HepG2 (cell line): ENCODE data around the gene GHRH. TPM values are rescaled to one million over a fixed set of nuclear protein-coding genes. Genes with fewer than 3 reads are reported as not detected.
A peak's percentile ranks its signal among the peaks of the same experiment; 100 is the strongest.

Experiments
- ATAC-seq: fragments of 200-7000 bp; cut with Tn5 transposase; 3 replicates; pipeline ENCODE4 v1.9.1; 2020; ENCODE audit warnings: mild to moderate bottlenecking, moderate library complexity
- BruUV-seq: library from RNA; stranded (reverse); fragments of 400-500 nt; replicated peaks from 2 replicates; lab custom pipeline; 2021; lab: Mats Ljungman, UMichigan
- CTCF ChIA-PET: fragments of 300-600 bp; formaldehyde crosslinking; extraction: SDS; loops from one replicate; lab custom pipeline; 2021; ENCODE audit warnings: low total read pairs, inconsistent platforms, low intra/inter-chr PET ratio; lab: Yijun Ruan, JAX
- POLR2A ChIA-PET: fragments of 350-600 bp; sonication (Branson Sonifier 250); formaldehyde crosslinking; loops from one replicate; lab custom pipeline; 2020; ENCODE audit warnings: antibody characterized with exemption, inconsistent platforms; lab: Yijun Ruan, JAX
- DNase-seq: peaks from one replicate; pipeline ENCODE4 v3.0.0-alpha.2; 2015; ENCODE audit warnings: low spot score
- FAIRE-seq: peaks from 3 replicates; lab custom pipeline; 2011; peaks lifted over from hg19 to GRCh38; lab: Jason Lieb, UNC
- H2AFZ ChIP-seq: one replicate; pipeline ENCODE4 v1.6.1; 2011; ENCODE audit warnings: low read length, inconsistent platforms
- H3K27ac ChIP-seq: fragments of 300-600 bp; 3 replicates; pipeline ENCODE4 v1.8.0; 2011; ENCODE audit warnings: mixed run types, mild to moderate bottlenecking, mixed read lengths, low read length, inconsistent platforms; ENCODE audit not compliant: insufficient read depth; ENCODE audit errors: extremely low read length
- H3K27me3 ChIP-seq, 2 experiments: fragments of 200-600 bp in 1 of 2; 2 replicates in 1 of 2; 3 replicates in 1 of 2; pipeline versions ENCODE4 v1.6.0 to v1.8.0; 2011; ENCODE audit warnings: low read length in 2 of 2, mild to moderate bottlenecking in 2 of 2, moderate library complexity in 2 of 2, inconsistent platforms in 1 of 2; ENCODE audit not compliant: insufficient read depth in 2 of 2, control insufficient read depth in 1 of 2
- H3K36me3 ChIP-seq, 2 experiments: fragments of 200-600 bp in 1 of 2; replicated peaks in 1 of 2; 2 replicates in 1 of 2; 3 replicates in 1 of 2; pipeline versions ENCODE4 v1.5.1 to v1.8.0; 2011; ENCODE audit warnings: low read length in 2 of 2, inconsistent platforms in 1 of 2; ENCODE audit not compliant: insufficient read depth in 2 of 2, control insufficient read depth in 1 of 2
- H3K4me1 ChIP-seq: 2 replicates; pipeline ENCODE4 v1.5.1; 2012; ENCODE audit warnings: low read length, inconsistent platforms; ENCODE audit not compliant: insufficient read depth
- H3K4me2 ChIP-seq: 2 replicates; pipeline ENCODE4 v1.6.0; 2011; ENCODE audit warnings: low read depth, low read length, inconsistent platforms
- H3K4me3 ChIP-seq, 3 experiments: fragments of 200-600 bp in 1 of 3; sonication (generic), shearing (Covaris generic) in 1 of 3; replicated peaks in 1 of 3; 2 replicates each; pipeline ENCODE4 v1.5.1; 2011 to 2016; ENCODE audit warnings: low read length in 3 of 3, inconsistent platforms in 2 of 3, low read depth in 2 of 3, mild to moderate bottlenecking in 2 of 3, control low read depth in 1 of 3, mixed read lengths in 1 of 3; ENCODE audit not compliant: insufficient read depth in 1 of 3
- H3K79me2 ChIP-seq: one replicate; pipeline ENCODE4 v1.6.1; 2011; ENCODE audit warnings: low read length, inconsistent platforms; ENCODE audit not compliant: insufficient read depth
- H3K9ac ChIP-seq: 2 replicates; pipeline ENCODE4 v1.6.0; 2011; ENCODE audit warnings: mild to moderate bottlenecking, low read depth, low read length, inconsistent platforms; ENCODE audit not compliant: insufficient read depth
- H3K9me3 ChIP-seq: 2 replicates; pipeline ENCODE4 v1.5.1; 2012; ENCODE audit warnings: mild to moderate bottlenecking, low read length
- H4K20me1 ChIP-seq: 2 replicates; pipeline ENCODE4 v1.6.0; 2011; ENCODE audit warnings: inconsistent platforms, mild to moderate bottlenecking, low read length, moderate library complexity; ENCODE audit not compliant: insufficient read depth
- CBX2 ChIP-seq, 2 experiments: fragments of 200-600 bp in 1 of 2; sonication (generic); formaldehyde crosslinking in 1 of 2; IDR thresholded peaks; 2 replicates each; pipeline versions ENCODE4 v1.7.0 to v1.8.1; 2018 to 2022; ENCODE audit warnings: low read depth in 2 of 2, low read length in 1 of 2, mild to moderate bottlenecking in 1 of 2, missing genetic modification reagents in 1 of 2
- FOXA1 ChIP-seq, 2 experiments: fragments of 450-650 bp in 1 of 2; sonication (generic) in 1 of 2; formaldehyde crosslinking in 1 of 2; IDR thresholded peaks; 2 replicates each; pipeline versions ENCODE4 v1.4.0 to v1.6.1; 2016 to 2020; ENCODE audit warnings: missing genetic modification reagents in 1 of 2
- GTF2F1 ChIP-seq: fragments of 150-350 bp; IDR thresholded peaks from 2 replicates; pipeline ENCODE4 v1.6.1; 2014; ENCODE audit warnings: low read length
- MED1 ChIP-seq: sonication (generic); formaldehyde crosslinking; IDR thresholded peaks from 2 replicates; pipeline ENCODE4 v1.4.0; 2020; ENCODE audit warnings: missing genetic modification reagents
- RBM22 ChIP-seq: fragments of 200-400 bp; formaldehyde crosslinking; optimal IDR thresholded peaks from 2 replicates; pipeline ENCODE3; 2017; ENCODE audit warnings: mild to moderate bottlenecking, low read length, moderate library complexity
- ZNF891 ChIP-seq: sonication (generic); formaldehyde crosslinking; IDR thresholded peaks from 2 replicates; pipeline ENCODE4 v1.5.0; 2020; ENCODE audit warnings: mild to moderate bottlenecking, missing genetic modification reagents
- WGBS: methylation state at CpG from one replicate; pipeline ENCODE4 v1.1.6; 2017; ENCODE audit warnings: low lambda C conversion rate; 5-methylcytosine and 5-hydroxymethylcytosine counted together
- in situ Hi-C: cut with HindIII; loops from 2 replicates; pipeline ENCODE4 v1.10.0; 2017; ENCODE audit warnings: low pct_unique_long_range_greater_than_20kb; ENCODE audit not compliant: extremely low pct_ligation_motif_present
- intact Hi-C: fragments of 100-400 bp; cut with micrococcal nuclease; formaldehyde crosslinking; loops from one replicate; pipeline ENCODE4 v1.10.0; 2022; ENCODE audit not compliant: unreplicated experiment
- polyA plus RNA-seq, 8 experiments: library from polyadenylated mRNA; depleted of rRNA in 3 of 8; stranded (reverse) in 7 of 8; unstranded in 1 of 8; fragments of >200 nt; fragmentation: Illumina TruSeq in 4 of 8; extraction: Trizol in 4 of 8; gene quantifications; 2 replicates each; pipeline versions ENCODE4 v1.2.1 to v1.2.3, GENCODE V29; 2011 to 2016; ENCODE audit warnings: low read depth in 4 of 8, missing spikeins in 1 of 8, mixed read lengths in 1 of 8; ENCODE audit not compliant: insufficient read depth in 1 of 8
- total RNA-seq, 5 experiments: library from RNA; depleted of rRNA; stranded (reverse); fragments of >200 nt; fragmentation: Illumina TruSeq; extraction: Trizol; gene quantifications; 2 replicates each; pipeline ENCODE4 v1.2.3, GENCODE V29; 2016; ENCODE audit warnings: low read depth in 1 of 5
- TF ChIP-seq, protein P1 (sequence below): sonication (generic); formaldehyde crosslinking; IDR thresholded peaks from 2 replicates; pipeline ENCODE4 v1.4.0; 2020; ENCODE audit warnings: missing genetic modification reagents
- TF ChIP-seq, protein P2 (sequence below): sonication (generic); formaldehyde crosslinking; IDR thresholded peaks from 2 replicates; pipeline ENCODE4 v1.8.1; 2023; ENCODE audit warnings: mild to moderate bottlenecking, inconsistent platforms, moderate library complexity, missing genetic modification reagents, borderline replicate concordance

GHRH gene
- total and polyA plus RNA-seq, 2 of the 13 experiments (the other 11 are each of a cell fraction or from before 2014, with no cell fraction given): not detected

DNA sequence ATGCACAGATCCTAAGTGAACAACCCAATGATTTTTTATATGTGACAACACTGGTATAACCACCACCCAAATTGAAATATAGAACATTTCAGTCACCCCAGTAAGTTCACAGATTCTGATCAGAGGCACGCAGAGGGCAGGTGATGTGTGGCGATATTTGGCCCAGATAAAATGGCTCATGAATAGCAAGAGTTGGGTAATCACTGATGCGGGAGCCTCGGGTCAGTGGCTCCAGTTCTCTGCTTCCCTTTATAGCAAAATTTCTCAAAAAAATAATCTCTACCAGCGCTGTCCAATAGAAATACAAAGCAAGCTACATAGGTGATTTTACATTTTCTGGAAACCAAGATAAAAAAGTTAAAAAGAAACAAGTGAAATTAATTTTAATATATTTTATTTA lies 14.9 kb downstream of the GHRH start:
- no peak overlapping the region for H3K4me3 ChIP-seq
- no peaks in the 10 kb centered on the region for H3K27me3 ChIP-seq
- peaks cover 11 to 24% of the 10 kb centered on the region in 2 experiments for H3K36me3 ChIP-seq
- H3K9ac ChIP-seq: no peak overlapping the region
- no peak for FAIRE-seq
- H3K27ac ChIP-seq: no peak overlapping the region
- H3K79me2 ChIP-seq: no peaks in the 10 kb centered on the region
- CTCF ChIA-PET: no interaction called here
- no peak for ATAC-seq
- no peak for DNase-seq
- peaks cover 7% of the 10 kb centered on the region; the same call in 1 of the 2 replicates for H3K4me1 ChIP-seq
- intact Hi-C loops: no loop called here
- TF ChIP-seq, protein P1, sequence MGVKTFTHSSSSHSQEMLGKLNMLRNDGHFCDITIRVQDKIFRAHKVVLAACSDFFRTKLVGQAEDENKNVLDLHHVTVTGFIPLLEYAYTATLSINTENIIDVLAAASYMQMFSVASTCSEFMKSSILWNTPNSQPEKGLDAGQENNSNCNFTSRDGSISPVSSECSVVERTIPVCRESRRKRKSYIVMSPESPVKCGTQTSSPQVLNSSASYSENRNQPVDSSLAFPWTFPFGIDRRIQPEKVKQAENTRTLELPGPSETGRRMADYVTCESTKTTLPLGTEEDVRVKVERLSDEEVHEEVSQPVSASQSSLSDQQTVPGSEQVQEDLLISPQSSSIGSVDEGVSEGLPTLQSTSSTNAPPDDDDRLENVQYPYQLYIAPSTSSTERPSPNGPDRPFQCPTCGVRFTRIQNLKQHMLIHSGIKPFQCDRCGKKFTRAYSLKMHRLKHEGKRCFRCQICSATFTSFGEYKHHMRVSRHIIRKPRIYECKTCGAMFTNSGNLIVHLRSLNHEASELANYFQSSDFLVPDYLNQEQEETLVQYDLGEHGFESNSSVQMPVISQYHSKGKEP (CRISPR knock-in tag): no peak
- TF ChIP-seq MED1 (no peak), FOXA1 (IDR thresholded peaks at IDR 0.05) (no peak), FOXA1 (CRISPR knock-in tag; IDR thresholded peaks at IDR 0.05) (no peak), RBM22 (peak; percentile 32), GTF2F1 (no peak), CBX2 (IDR thresholded peaks at IDR 0.05; ENCODE audit: low read depth, low read length) (no peak), CBX2 (CRISPR knock-in tag; IDR thresholded peaks at IDR 0.05; ENCODE audit: low read depth) (no peak), ZNF891 (CRISPR knock-in tag) (no peak)
- TF ChIP-seq, protein P2, sequence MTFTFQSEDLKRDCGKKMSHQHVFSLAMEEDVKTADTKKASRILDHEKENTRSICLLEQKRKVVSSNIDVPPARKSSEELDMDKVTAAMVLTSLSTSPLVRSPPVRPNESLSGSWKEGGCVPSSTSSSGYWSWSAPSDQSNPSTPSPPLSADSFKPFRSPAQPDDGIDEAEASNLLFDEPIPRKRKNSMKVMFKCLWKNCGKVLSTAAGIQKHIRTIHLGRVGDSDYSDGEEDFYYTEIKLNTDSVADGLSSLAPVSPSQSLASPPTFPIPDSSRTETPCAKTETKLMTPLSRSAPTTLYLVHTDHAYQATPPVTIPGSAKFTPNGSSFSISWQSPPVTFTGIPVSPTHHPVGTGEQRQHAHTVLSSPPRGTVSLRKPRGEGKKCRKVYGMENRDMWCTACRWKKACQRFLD (CRISPR knock-in tag): no peak
- in situ Hi-C loops: no loop called here
- POLR2A ChIA-PET: no interaction called here
- H2AFZ ChIP-seq: no peak overlapping the region
- H3K4me2 ChIP-seq: no peak overlapping the region
- BruUV-seq: no TSS peak
- 96% methylated on average over 5 of the region's 5 CpGs for WGBS
- no peaks in the 10 kb centered on the region for H4K20me1 ChIP-seq
- no peaks in the 10 kb centered on the region for H3K9me3 ChIP-seq
